WTC11 (cell line): ENCODE measurements around the gene CAPN14. TPM values are rescaled to one million over a fixed set of nuclear protein-coding genes. Genes with fewer than 3 reads are reported as not detected.

Source experiments
- ATAC-seq: fragments of 200-7000 bp; cut with Tn5 transposase; 2 replicates; pipeline ENCODE4 v1.10.0; 2021; ENCODE audit warnings: mild to moderate bottlenecking, moderate library complexity
- CTCF ChIA-PET: fragments of 300-600 bp; sonication (Branson Sonifier 250); formaldehyde crosslinking; loops from one replicate; lab custom pipeline; 2021; ENCODE audit warnings: antibody characterized with exemption; lab: Charles Lee
- POLR2A ChIA-PET: fragments of 350-600 bp; sonication (Branson Sonifier 250); formaldehyde crosslinking; loops from one replicate; lab custom pipeline; 2021; ENCODE audit warnings: antibody characterized with exemption; lab: Charles Lee
- DNase-seq: peaks from one replicate; pipeline ENCODE4 v3.0.0; 2021; ENCODE audit warnings: low spot score
- H3K27ac Mint-ChIP-seq: 2 replicates; pipeline ENCODE4 v1.8.0; 2021; ENCODE audit warnings: mixed read lengths
- H3K27me3 Mint-ChIP-seq: 2 replicates; pipeline ENCODE4 v1.8.0; 2021; ENCODE audit warnings: low read depth, mild to moderate bottlenecking, moderate library complexity, mixed read lengths
- H3K36me3 Mint-ChIP-seq: 2 replicates; pipeline ENCODE4 v1.8.0; 2021; ENCODE audit warnings: mixed read lengths
- H3K4me1 Mint-ChIP-seq: 2 replicates; pipeline ENCODE4 v1.8.0; 2022; ENCODE audit warnings: mixed read lengths
- H3K4me3 Mint-ChIP-seq: 2 replicates; pipeline ENCODE4 v1.8.0; 2021; ENCODE audit warnings: mild to moderate bottlenecking, moderate library complexity, mixed read lengths
- H3K9me3 Mint-ChIP-seq: 2 replicates; pipeline ENCODE4 v1.8.0; 2021; ENCODE audit warnings: mixed read lengths
- AFF4 ChIP-seq: sonication (generic); formaldehyde crosslinking; IDR thresholded peaks from 2 replicates; pipeline ENCODE4 v1.8.1; 2023; ENCODE audit warnings: mild to moderate bottlenecking, missing genetic modification reagents, borderline replicate concordance
- CTCF ChIP-seq: fragments of 200-600 bp; IDR thresholded peaks from 2 replicates; pipeline ENCODE4 v1.8.0; 2022; ENCODE audit warnings: antibody characterized with exemption
- ERG ChIP-seq: fragments of 250-450 bp; sonication (Bioruptor Pico); IDR thresholded peaks from 2 replicates; pipeline ENCODE4 v1.8.0; 2021; ENCODE audit warnings: mild to moderate bottlenecking
- FOXJ3 ChIP-seq: sonication (generic); formaldehyde crosslinking; IDR thresholded peaks from 2 replicates; pipeline ENCODE4 v1.9.0; 2021; ENCODE audit warnings: missing genetic modification reagents, mild to moderate bottlenecking, borderline replicate concordance
- MXD4 ChIP-seq: fragments of 250-450 bp; sonication (Bioruptor Pico); IDR thresholded peaks from 2 replicates; pipeline ENCODE4 v1.8.0; 2021; ENCODE audit warnings: mild to moderate bottlenecking, moderate library complexity, borderline replicate concordance
- NFYB ChIP-seq: sonication (generic); formaldehyde crosslinking; conservative IDR thresholded peaks from 2 replicates; pipeline ENCODE4 v1.8.0; 2022; ENCODE audit warnings: low read depth, missing genetic modification reagents
- SMAD3 ChIP-seq: sonication (generic); formaldehyde crosslinking; IDR thresholded peaks from 2 replicates; pipeline ENCODE4 v1.8.0; 2022; ENCODE audit warnings: missing genetic modification reagents, mild to moderate bottlenecking, borderline replicate concordance
- USF2 ChIP-seq: sonication (generic); formaldehyde crosslinking; IDR thresholded peaks from 2 replicates; pipeline ENCODE4 v1.8.1; 2023; ENCODE audit warnings: mild to moderate bottlenecking, missing genetic modification reagents, moderate library complexity
- ZNF121 ChIP-seq: sonication (generic); formaldehyde crosslinking; IDR thresholded peaks from 2 replicates; pipeline ENCODE4 v1.8.0; 2023; ENCODE audit warnings: missing genetic modification reagents
- ZNF263 ChIP-seq: sonication (generic); formaldehyde crosslinking; IDR thresholded peaks from 2 replicates; pipeline ENCODE4 v1.8.1; 2022; ENCODE audit warnings: low read depth, mild to moderate bottlenecking, moderate library complexity, missing genetic modification reagents
- ZNF425 ChIP-seq: fragments of 250-450 bp; sonication (Bioruptor Pico); conservative IDR thresholded peaks from 2 replicates; pipeline ENCODE4 v1.9.0; 2021; ENCODE audit warnings: mild to moderate bottlenecking
- total RNA-seq: library from RNA; stranded (reverse); gene quantifications from 3 replicates; pipeline ENCODE4 v1.2.3, GENCODE V29; 2021

The CAPN14 gene
- total RNA-seq, 1 experiment from 2014 or later, result 0.11 TPM

- TF ChIP-seq ZNF263 (CRISPR knock-in tag) (no peak), USF2 (CRISPR knock-in tag) (no peak), MXD4 (CRISPR knock-in tag) (no peak), FOXJ3 (CRISPR knock-in tag) (no peak), SMAD3 (CRISPR knock-in tag) (no peak), ERG (no peak)
These were observed 40.6 kb downstream of the CAPN14 start (continued) for GRCh38 chr2:31176742-31177141.

- TF ChIP-seq NFYB (CRISPR knock-in tag), result no peak
- TF ChIP-seq ZNF425 (CRISPR knock-in tag), result no peak
- TF ChIP-seq ZNF121, result no peak
- H3K27me3 Mint-ChIP-seq, result peaks cover 2% of the 10 kb centered on the region; the same call in 1 of the 2 replicates
- H3K4me1 Mint-ChIP-seq, result no peaks in the 10 kb centered on the region
- DNase-seq (no peak), ATAC-seq (no peak)
- no peak overlapping the region for H3K4me3 Mint-ChIP-seq
- ChIA-PET POLR2A (interaction anchor here (1.3 kb wide), 1 partner anchor 20 kb away, joined by 3 read pairs; no protein-coding TSS in a partner anchor), CTCF (interaction anchor here (1.2 to 3.8 kb wide), 9 partner anchors 9 to 460 kb away, joined by 3 to 58 read pairs (median 10); partner anchors contain the start of gene EHD3)
- H3K9me3 Mint-ChIP-seq, result no peaks in the 10 kb centered on the region
- H3K36me3 Mint-ChIP-seq, result no peaks in the 10 kb centered on the region
- H3K27ac Mint-ChIP-seq, result no peak overlapping the region
These were observed 46.2 kb downstream of the CAPN14 start for GRCh38 chr2:31171142-31171541.

- no peaks in the 10 kb centered on the region for H3K36me3 Mint-ChIP-seq
- H3K27ac Mint-ChIP-seq, result no peak overlapping the region
- DNase-seq (peak; percentile 64), ATAC-seq (peak; percentile 98)
- POLR2A ChIA-PET, result interaction anchor here (1.3 kb wide), 1 partner anchor 19 kb away, joined by 3 read pairs; no protein-coding TSS in a partner anchor
- H3K9me3 Mint-ChIP-seq, result no peaks in the 10 kb centered on the region
- no peak overlapping the region for H3K4me3 Mint-ChIP-seq
- H3K4me1 Mint-ChIP-seq, result no peaks in the 10 kb centered on the region
- peak; percentile 83 for TF ChIP-seq CTCF
- TF ChIP-seq AFF4 (CRISPR knock-in tag), result no peak
- H3K27me3 Mint-ChIP-seq, result peaks cover 2% of the 10 kb centered on the region; the same call in 1 of the 2 replicates
- CTCF ChIA-PET, result interaction anchor here (0.6 to 3.8 kb wide), 67 partner anchors 8 to 999 kb away, joined by 3 to 58 read pairs (median 4); partner anchors contain the start of genes EHD3 and GALNT14
These were observed 47.1 kb downstream of the CAPN14 start for GRCh38 chr2:31170071-31170698.
